Stomach (tissue), 9 donors: ENCODE data around the gene CYP4F8. TPM values are rescaled to one million over a fixed set of nuclear protein-coding genes. Genes with fewer than 3 reads are reported as not detected.
A peak's percentile ranks its signal among the peaks of the same experiment; 100 is the strongest.

Experiments
- DNase-seq, 2 donors: peaks; one replicate each; pipeline versions ENCODE4 v3.0.0 to v3.0.0-alpha.2; 2013 to 2019
- H3K27ac ChIP-seq, 5 donors: fragments of 200-600 bp in 4 of 5; sonication (generic) in 4 of 5; one replicate each; pipeline ENCODE4 v1.5.1; 2013 to 2019; ENCODE audit warnings: mild to moderate bottlenecking in 1 of 5, moderate library complexity in 1 of 5
- H3K27me3 ChIP-seq, 3 donors: fragments of 200-600 bp; sonication (generic); one replicate each; pipeline ENCODE4 v1.5.1; 2017 to 2019; ENCODE audit warnings: mixed run types in 1 of 3
- H3K36me3 ChIP-seq, 4 donors: fragments of 200-600 bp; sonication (generic); 1 replicate in 3 of 4; 2 replicates in 1 of 4; pipeline ENCODE4 v1.5.1; 2016 to 2019
- H3K4me1 ChIP-seq, 4 donors: fragments of 200-600 bp; sonication (generic); one replicate each; pipeline ENCODE4 v1.5.1; 2016 to 2019
- H3K4me3 ChIP-seq, 4 donors: fragments of 200-600 bp; sonication (generic) in 3 of 4; one replicate each; pipeline ENCODE4 v1.5.1; 2016 to 2019; ENCODE audit warnings: mild to moderate bottlenecking in 1 of 4
- H3K9me3 ChIP-seq, 4 donors: fragments of 200-600 bp; sonication (generic); one replicate each; pipeline ENCODE4 v1.5.1; 2016 to 2019
- EP300 ChIP-seq: sonication (generic); formaldehyde crosslinking; IDR thresholded peaks from one replicate; pipeline ENCODE4 v1.6.1; 2017; ENCODE audit warnings: antibody characterized with exemption
- POLR2A ChIP-seq, 4 donors: fragments of 450-650 bp; IDR thresholded peaks; one replicate each; pipeline ENCODE4 v1.6.1; 2016; ENCODE audit warnings: antibody characterized with exemption in 4 of 4, control low read depth in 2 of 4, mild to moderate bottlenecking in 1 of 4, moderate library complexity in 1 of 4
- POLR2AphosphoS5 ChIP-seq, 3 donors: sonication (generic); formaldehyde crosslinking; IDR thresholded peaks; one replicate each; pipeline ENCODE4 v1.6.1; 2016; ENCODE audit warnings: antibody characterized with exemption in 3 of 3
- WGBS, 5 donors: extraction: QIAGEN DNeasy Blood & Tissue Kit in 3 of 5; methylation state at CpG; one replicate each; pipeline versions ENCODE4 v1.1.5 to v1.1.7; 2013 to 2018; 5-methylcytosine and 5-hydroxymethylcytosine counted together
- intact Hi-C: fragments of 100-400 bp; cut with DNase I; formaldehyde crosslinking; loops from one replicate; pipeline ENCODE4 v1.15.1; 2023; ENCODE audit warnings: low total_unique reads
- polyA plus RNA-seq, 3 donors: library from polyadenylated mRNA; stranded (reverse); fragments of 200-250 nt; gene quantifications; one replicate each; pipeline ENCODE4 v1.2.3, GENCODE V29; 2013
- total RNA-seq, 5 donors: library from RNA; depleted of rRNA; stranded (reverse); fragments of >200 nt; gene quantifications; one replicate each; pipeline versions ENCODE4 v1.1.0 to v1.2.3, GENCODE V29; 2014 to 2016
- TF ChIP-seq, protein P1 (sequence below), 7 experiments: fragments of 450-650 bp in 4 of 7; fragments of 200-600 bp in 3 of 7; sonication (generic) in 3 of 7; IDR thresholded peaks; one replicate each; pipeline ENCODE4 v1.5.1; 2016 to 2019; ENCODE audit warnings: antibody characterized with exemption in 7 of 7, control low read depth in 2 of 7, mild to moderate bottlenecking in 1 of 7
- donor health status: healthy with polysubstance abuse.
- donor health status: Bipolar disorder and iron deficiency.
- donor health status: healthy.

CYP4F8 gene
- total and polyA plus RNA-seq, 8 donors, result not detected

DNA sequence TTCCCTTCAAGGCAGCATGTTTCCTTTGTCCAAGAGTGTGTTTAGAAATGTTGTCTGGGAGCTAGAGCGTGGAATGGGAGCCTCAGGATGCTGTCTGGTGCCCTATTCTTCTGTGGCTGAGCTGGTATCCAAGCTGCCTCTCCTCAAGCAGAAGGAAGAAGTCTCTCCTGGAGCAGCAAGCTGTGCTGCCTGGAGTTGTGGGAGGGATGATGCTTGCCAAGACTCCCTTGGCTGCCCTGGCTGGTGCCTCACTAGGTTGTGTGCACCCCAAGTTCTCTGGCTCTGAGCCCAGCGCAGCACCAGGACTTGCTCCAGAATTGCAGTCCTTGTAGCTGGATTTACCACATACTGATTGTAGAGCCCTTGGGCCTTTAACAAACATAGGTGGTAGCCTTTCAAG is 21.0 kb downstream of the CYP4F8 start:
- no peak for TF ChIP-seq EP300
- TF ChIP-seq POLR2AphosphoS5 (IDR thresholded peaks at IDR 0.05), result no peak
- no peak for TF ChIP-seq POLR2A (IDR thresholded peaks at IDR 0.05)
- TF ChIP-seq, protein P1, sequence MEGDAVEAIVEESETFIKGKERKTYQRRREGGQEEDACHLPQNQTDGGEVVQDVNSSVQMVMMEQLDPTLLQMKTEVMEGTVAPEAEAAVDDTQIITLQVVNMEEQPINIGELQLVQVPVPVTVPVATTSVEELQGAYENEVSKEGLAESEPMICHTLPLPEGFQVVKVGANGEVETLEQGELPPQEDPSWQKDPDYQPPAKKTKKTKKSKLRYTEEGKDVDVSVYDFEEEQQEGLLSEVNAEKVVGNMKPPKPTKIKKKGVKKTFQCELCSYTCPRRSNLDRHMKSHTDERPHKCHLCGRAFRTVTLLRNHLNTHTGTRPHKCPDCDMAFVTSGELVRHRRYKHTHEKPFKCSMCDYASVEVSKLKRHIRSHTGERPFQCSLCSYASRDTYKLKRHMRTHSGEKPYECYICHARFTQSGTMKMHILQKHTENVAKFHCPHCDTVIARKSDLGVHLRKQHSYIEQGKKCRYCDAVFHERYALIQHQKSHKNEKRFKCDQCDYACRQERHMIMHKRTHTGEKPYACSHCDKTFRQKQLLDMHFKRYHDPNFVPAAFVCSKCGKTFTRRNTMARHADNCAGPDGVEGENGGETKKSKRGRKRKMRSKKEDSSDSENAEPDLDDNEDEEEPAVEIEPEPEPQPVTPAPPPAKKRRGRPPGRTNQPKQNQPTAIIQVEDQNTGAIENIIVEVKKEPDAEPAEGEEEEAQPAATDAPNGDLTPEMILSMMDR (IDR thresholded peaks at IDR 0.05), result no peak
- H3K27ac ChIP-seq, result no peak overlapping the region
- intact Hi-C loops, result no loop called here
- H3K27me3 ChIP-seq, result peaks cover 0 to 4% (median 4%) of the 10 kb centered on the region in 3 donors
- H3K4me1 ChIP-seq, result peaks cover 2 to 20% (median 9%) of the 10 kb centered on the region in 4 donors
- H3K4me3 ChIP-seq, result no peak overlapping the region
- H3K9me3 ChIP-seq, result no peaks in the 10 kb centered on the region
- 64 to 96% (median 82%) methylated on average over 2 of the region's 2 CpGs for WGBS, 5 donors
- no peak for DNase-seq
- H3K36me3 ChIP-seq, result no peaks in the 10 kb centered on the region

DNA sequence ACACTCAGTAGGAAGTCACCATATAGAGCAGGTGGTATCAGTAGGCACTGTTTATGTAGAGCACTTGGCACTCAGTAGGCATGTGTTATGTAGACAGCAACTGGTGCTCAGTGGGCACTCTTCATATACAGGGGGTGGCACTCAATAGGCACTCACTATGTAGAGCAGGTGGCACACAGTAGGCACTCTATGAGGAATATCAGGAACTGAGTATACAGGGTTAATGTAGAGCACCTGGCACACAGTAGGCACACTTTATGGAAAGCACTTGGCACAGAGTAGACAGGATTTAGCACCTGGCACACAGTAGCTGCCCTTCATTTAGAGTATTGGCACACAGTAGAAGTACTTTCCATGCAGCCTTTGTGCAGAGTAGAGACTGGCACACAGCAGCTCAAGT is 24.6 kb downstream of the CYP4F8 start:
- Histone ChIP-seq H3K4me1 (peaks cover 7 to 28% (median 12%) of the 10 kb centered on the region in 4 donors), H3K9me3 (no peaks in the 10 kb centered on the region), H3K36me3 (no peaks in the 10 kb centered on the region), H3K27ac (peak overlapping the region in 1 of 5 donors; percentile 42), H3K27me3 (no peaks in the 10 kb centered on the region), H3K4me3 (no peak overlapping the region)
- intact Hi-C loops, result no loop called here
- DNase-seq, result no peak
- TF ChIP-seq POLR2AphosphoS5 (IDR thresholded peaks at IDR 0.05) (no peak), EP300 (no peak), POLR2A (IDR thresholded peaks at IDR 0.05) (no peak)
- TF ChIP-seq, protein P1 (IDR thresholded peaks at IDR 0.05), result no peak

DNA sequence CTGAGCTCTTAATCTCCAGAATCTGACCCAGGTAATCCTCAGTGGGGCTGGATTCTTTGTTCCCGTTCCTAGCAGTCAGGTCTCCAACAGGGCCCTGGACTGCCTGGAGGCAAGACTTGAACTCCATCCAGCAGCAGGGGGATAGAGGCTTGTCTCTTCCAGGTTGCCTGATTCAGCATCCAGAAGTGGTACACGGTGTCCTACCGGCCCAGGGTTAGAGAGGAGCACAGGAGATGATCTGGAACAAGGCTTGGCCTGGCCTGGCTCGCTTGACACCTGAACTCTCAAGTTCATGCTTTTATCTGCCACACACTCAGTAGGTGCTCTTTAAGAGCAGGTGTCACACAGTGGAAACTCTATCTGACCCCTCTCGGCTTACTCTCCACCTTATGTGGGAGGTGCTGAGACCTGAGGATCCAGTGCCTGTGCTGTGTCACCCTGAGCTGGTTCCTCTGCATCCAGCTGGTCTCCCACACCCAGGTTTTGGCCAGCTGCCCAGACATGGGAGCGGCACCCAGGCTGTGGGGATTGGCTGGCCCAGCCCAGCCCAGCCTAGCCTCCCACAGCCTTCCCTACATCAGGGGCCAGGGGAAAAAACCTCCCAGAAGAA is 25.4 kb downstream of the CYP4F8 start, which contains the start of gene CYP4F3:
Gene CYP4F3 (plus strand): TSS at position 604 of the 610 bp plus-strand sequence. CDS start 519 bp downstream, outside the sequence.
- DNase-seq, result peak; percentile 91 to 95
- H3K27me3 ChIP-seq, result no peaks in the 10 kb centered on the region
- no peak within 1 kb of the TSS for H3K4me3 ChIP-seq
- H3K27ac ChIP-seq, result peak within 1 kb of the TSS; percentile 55 to 76 (median 72)
- TF ChIP-seq POLR2A (IDR thresholded peaks at IDR 0.05), result no peak
- TF ChIP-seq POLR2AphosphoS5 (IDR thresholded peaks at IDR 0.05), result peak in 2 of 3 donors; percentile 31 to 76
- intact Hi-C loops, result no loop called here
- 28 to 44% (median 39%) methylated on average over 6 of the region's 6 CpGs for WGBS, 5 donors
- no peaks in the 10 kb centered on the region for H3K36me3 ChIP-seq
- H3K4me1 ChIP-seq, result peaks cover 7 to 28% (median 12%) of the 10 kb centered on the region in 4 donors
- H3K9me3 ChIP-seq, result no peaks in the 10 kb centered on the region

DNA sequence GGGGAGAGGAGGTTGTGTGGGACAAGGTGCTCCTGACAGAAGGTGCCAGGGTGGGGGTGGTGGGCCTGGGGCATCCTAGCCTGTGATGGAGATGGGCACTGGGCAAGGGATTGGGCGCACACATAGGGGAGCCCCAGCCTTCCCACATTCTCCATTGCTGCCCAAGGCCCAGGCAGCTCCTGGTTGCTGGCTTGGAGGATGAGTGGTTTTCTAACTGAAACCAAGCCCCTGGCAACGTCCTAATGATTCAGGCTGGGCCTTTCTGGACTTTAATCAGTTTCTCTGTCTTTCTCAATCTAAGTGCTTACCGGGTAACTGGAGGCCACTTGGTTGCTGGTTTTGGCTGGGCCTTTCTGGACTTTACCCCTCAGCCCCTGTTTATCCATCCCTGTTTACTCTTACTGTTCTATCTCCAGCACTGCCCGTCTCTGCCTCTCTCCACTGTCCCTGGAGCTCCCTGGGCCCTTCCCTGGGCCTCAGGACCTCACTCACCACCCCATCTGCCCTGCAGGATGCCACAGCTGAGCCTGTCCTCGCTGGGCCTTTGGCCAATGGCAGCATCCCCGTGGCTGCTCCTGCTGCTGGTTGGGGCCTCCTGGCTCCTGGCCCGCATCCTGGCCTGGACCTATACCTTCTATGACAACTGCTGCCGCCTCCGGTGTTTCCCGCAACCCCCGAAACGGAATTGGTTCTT is 26.0 kb downstream of the CYP4F8 start:
- intact Hi-C loops, result no loop called here
- peak overlapping the region; percentile 55 to 76 (median 72) for H3K27ac ChIP-seq
- no peaks in the 10 kb centered on the region for H3K36me3 ChIP-seq
- WGBS, 5 donors, result 66 to 74% (median 70%) methylated on average over 12 of the region's 12 CpGs
- no peak overlapping the region for H3K4me3 ChIP-seq
- no peaks in the 10 kb centered on the region for H3K9me3 ChIP-seq
- peaks cover 0 to 6% (median 0%) of the 10 kb centered on the region in 3 donors for H3K27me3 ChIP-seq
- peak in 1 of 2 donors; percentile 41 for DNase-seq
- H3K4me1 ChIP-seq, result peaks cover 7 to 22% (median 12%) of the 10 kb centered on the region in 4 donors
- TF ChIP-seq POLR2A (IDR thresholded peaks at IDR 0.05), result no peak
- TF ChIP-seq, protein P1 (IDR thresholded peaks at IDR 0.05), result no peak
